Astrocyte (in vitro differentiated cells and primary cell): ENCODE results near the gene AKAP8L.

Experiments used
- EZH2 ChIP-seq: IDR thresholded peaks from 2 replicates; pipeline ENCODE4 v1.6.1; 2012; ENCODE audit warnings: mild to moderate bottlenecking, low read length, inconsistent platforms; ENCODE audit not compliant: insufficient read depth
- TF ChIP-seq, protein P1 (sequence below): IDR thresholded peaks from 2 replicates; pipeline ENCODE4 v1.5.1; 2011; ENCODE audit warnings: low read depth, mild to moderate bottlenecking, inconsistent platforms, low read length, moderate library complexity; ENCODE audit not compliant: insufficient read depth

- TF ChIP-seq, protein P1, sequence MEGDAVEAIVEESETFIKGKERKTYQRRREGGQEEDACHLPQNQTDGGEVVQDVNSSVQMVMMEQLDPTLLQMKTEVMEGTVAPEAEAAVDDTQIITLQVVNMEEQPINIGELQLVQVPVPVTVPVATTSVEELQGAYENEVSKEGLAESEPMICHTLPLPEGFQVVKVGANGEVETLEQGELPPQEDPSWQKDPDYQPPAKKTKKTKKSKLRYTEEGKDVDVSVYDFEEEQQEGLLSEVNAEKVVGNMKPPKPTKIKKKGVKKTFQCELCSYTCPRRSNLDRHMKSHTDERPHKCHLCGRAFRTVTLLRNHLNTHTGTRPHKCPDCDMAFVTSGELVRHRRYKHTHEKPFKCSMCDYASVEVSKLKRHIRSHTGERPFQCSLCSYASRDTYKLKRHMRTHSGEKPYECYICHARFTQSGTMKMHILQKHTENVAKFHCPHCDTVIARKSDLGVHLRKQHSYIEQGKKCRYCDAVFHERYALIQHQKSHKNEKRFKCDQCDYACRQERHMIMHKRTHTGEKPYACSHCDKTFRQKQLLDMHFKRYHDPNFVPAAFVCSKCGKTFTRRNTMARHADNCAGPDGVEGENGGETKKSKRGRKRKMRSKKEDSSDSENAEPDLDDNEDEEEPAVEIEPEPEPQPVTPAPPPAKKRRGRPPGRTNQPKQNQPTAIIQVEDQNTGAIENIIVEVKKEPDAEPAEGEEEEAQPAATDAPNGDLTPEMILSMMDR, result no peak
- no peak for TF ChIP-seq EZH2
These were observed 45.1 kb downstream of the AKAP8L start for GRCh38 chr19:15373644-15374043.
